Upper lobe of left lung (tissue), 6 donors: ENCODE data around the gene ADD1. TPM values are rescaled to one million over a fixed set of nuclear protein-coding genes. Genes with fewer than 3 reads are reported as not detected.
A peak's percentile ranks its signal among the peaks of the same experiment; 100 is the strongest.

Experiments
- ATAC-seq, 2 donors: fragments of 200-7000 bp; cut with Tn5 transposase; one replicate each; pipeline ENCODE4 v1.9.1; 2022; ENCODE audit warnings: mild to moderate bottlenecking in 2 of 2, moderate library complexity in 2 of 2; ENCODE audit not compliant: low FRiP score in 2 of 2
- DNase-seq, 2 donors: peaks; one replicate each; pipeline ENCODE4 v3.0.0-alpha.2; 2019 to 2020
- H3K27ac ChIP-seq, 4 donors: fragments of 200-600 bp; sonication (generic); one replicate each; pipeline ENCODE4 v1.5.1; 2016 to 2019
- H3K27me3 ChIP-seq, 4 donors: fragments of 200-600 bp; sonication (generic); one replicate each; pipeline ENCODE4 v1.5.1; 2017 to 2019
- H3K36me3 ChIP-seq, 4 donors: fragments of 200-600 bp; sonication (generic); one replicate each; pipeline ENCODE4 v1.5.1; 2016 to 2019
- H3K4me1 ChIP-seq, 4 donors: fragments of 200-600 bp; sonication (generic); one replicate each; pipeline ENCODE4 v1.5.1; 2018 to 2019
- H3K4me3 ChIP-seq, 4 donors: fragments of 200-600 bp; sonication (generic); one replicate each; pipeline ENCODE4 v1.5.1; 2017 to 2019; ENCODE audit warnings: mild to moderate bottlenecking in 2 of 4, moderate library complexity in 1 of 4
- H3K9me3 ChIP-seq, 4 donors: fragments of 200-600 bp; sonication (generic); one replicate each; pipeline ENCODE4 v1.5.1; 2018 to 2019
- CTCF ChIP-seq, 6 experiments: fragments of 450-650 bp in 4 of 6; fragments of 200-600 bp in 2 of 6; sonication (generic) in 2 of 6; IDR thresholded peaks; one replicate each; pipeline ENCODE4 v1.5.1; 2016 to 2019; ENCODE audit warnings: antibody characterized with exemption in 6 of 6
- EP300 ChIP-seq, 4 donors: sonication (generic); formaldehyde crosslinking; IDR thresholded peaks; one replicate each; pipeline ENCODE4 v1.5.1; 2017; ENCODE audit warnings: antibody characterized with exemption in 4 of 4, control low read depth in 2 of 4
- POLR2A ChIP-seq, 4 donors: fragments of 450-650 bp; IDR thresholded peaks; one replicate each; pipeline ENCODE4 v1.5.1; 2016 to 2017; ENCODE audit warnings: antibody characterized with exemption in 4 of 4, mild to moderate bottlenecking in 2 of 4
- POLR2AphosphoS5 ChIP-seq, 2 donors: sonication (generic); formaldehyde crosslinking; IDR thresholded peaks; one replicate each; pipeline ENCODE4 v1.5.1; 2017; ENCODE audit warnings: antibody characterized with exemption in 2 of 2
- WGBS, 2 donors: methylation state at CpG; one replicate each; pipeline ENCODE4 v1.1.5; 2017 to 2018; 5-methylcytosine and 5-hydroxymethylcytosine counted together
- total RNA-seq, 6 donors: library from RNA; depleted of rRNA in 4 of 6; stranded (reverse); fragments of >200 nt in 4 of 6; gene quantifications; one replicate each; pipeline versions ENCODE4 v1.1.0 to v1.2.1, GENCODE V29; 2016 to 2021
- donor health status: DM: no; HTN: no; CAD: no; lungs with moderate emphysema.
- donor health status: DM: no; HTN: yes; CAD: no; lungs with severe emphysema.

Gene ADD1
- total RNA-seq, 6 donors from 2014 or later, result 184 to 651 (median 290) TPM

DNA sequence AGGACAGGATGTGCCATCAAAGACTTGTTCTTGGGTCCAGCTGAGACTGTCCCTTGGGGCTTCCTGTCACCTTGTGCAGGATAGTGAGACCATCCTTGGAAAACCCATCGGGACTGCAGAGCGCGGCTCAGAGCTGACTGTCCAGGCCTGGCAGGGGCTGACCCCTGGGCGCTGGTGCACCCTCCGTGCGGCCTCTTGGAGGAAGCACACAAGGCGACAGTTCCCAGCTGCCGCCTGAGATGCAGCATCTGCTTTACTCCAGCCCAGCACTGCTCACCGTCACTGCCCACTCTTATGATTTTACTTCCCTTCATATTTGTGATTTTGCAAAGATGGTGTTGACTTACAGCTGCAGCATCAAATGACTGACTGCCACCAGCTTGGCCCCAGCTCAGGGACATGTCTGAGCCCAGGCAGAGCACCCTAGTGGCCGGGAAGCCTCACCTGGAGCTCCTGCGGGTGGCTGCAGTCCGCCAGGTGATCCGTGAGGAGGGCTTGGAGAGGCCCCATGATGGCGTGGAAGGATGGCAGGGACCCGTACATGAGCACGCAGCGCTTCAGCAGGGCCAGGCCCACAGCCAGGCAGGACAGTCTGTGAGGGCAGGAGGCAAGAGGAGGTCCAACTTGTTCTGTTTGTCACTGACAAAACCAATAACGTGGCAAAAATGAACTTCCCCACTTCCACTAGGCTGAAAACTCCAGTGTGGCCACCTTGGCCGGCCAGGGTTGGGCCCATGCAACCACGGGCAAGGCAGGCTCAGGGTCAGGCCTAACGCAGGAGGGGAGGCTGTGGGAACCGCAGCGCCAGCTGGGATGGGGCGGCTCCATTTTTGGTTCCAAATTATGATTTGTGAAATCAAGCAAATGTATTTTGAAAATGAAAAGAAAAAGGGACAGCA lies 97.7 kb downstream of the ADD1 start:
- Histone ChIP-seq H3K4me1 (peaks cover 6 to 17% (median 15%) of the 10 kb centered on the region in 4 donors), H3K27ac (peak overlapping the region in 2 of 4 donors; percentile 2 to 43), H3K27me3 (no peaks in the 10 kb centered on the region), H3K9me3 (no peaks in the 10 kb centered on the region), H3K36me3 (peaks cover 17 to 92% (median 71%) of the 10 kb centered on the region in 4 donors), H3K4me3 (no peak overlapping the region)
- DNase-seq (peak in 1 of 2 donors; percentile 19), ATAC-seq (no peak)
- no peak for TF ChIP-seq POLR2A (IDR thresholded peaks at IDR 0.05)
- no peak for TF ChIP-seq CTCF (IDR thresholded peaks at IDR 0.05)
- peak in 1 of 2 donors; percentile 45 for TF ChIP-seq POLR2AphosphoS5 (IDR thresholded peaks at IDR 0.05)
- no peak for TF ChIP-seq EP300 (IDR thresholded peaks at IDR 0.05)
- WGBS, 2 donors, result 88 to 92% methylated on average over 15 to 18 of the region's 24 CpGs

- ATAC-seq (no peak), DNase-seq (no peak)
- Histone ChIP-seq H3K27me3 (no peaks in the 10 kb centered on the region), H3K4me3 (no peak overlapping the region), H3K36me3 (peaks cover 23 to 98% (median 78%) of the 10 kb centered on the region in 4 donors), H3K27ac (peak overlapping the region in 3 of 4 donors; percentile 2 to 54 (median 32)), H3K4me1 (peaks cover under 1 to 10% (median 8%) of the 10 kb centered on the region in 4 donors), H3K9me3 (no peaks in the 10 kb centered on the region)
- TF ChIP-seq POLR2AphosphoS5 (IDR thresholded peaks at IDR 0.05), result no peak
- no peak for TF ChIP-seq POLR2A (IDR thresholded peaks at IDR 0.05)
- WGBS, 2 donors, result 88 to 93% methylated on average over 7 to 21 of the region's 21 CpGs
These were observed 98.4 kb downstream of the ADD1 start for GRCh38 chr4:2942037-2942531.

GRCh38 chr4:2942532-2943363 lies 99.1 kb downstream of the ADD1 start:
- ATAC-seq (peak; percentile 56), DNase-seq (peak in 1 of 2 donors; percentile 82)
- Histone ChIP-seq H3K27ac (peak overlapping the region in 3 of 4 donors; percentile 2 to 54 (median 32)), H3K4me3 (no peak overlapping the region), H3K36me3 (peaks cover 29 to 98% (median 83%) of the 10 kb centered on the region in 4 donors), H3K27me3 (no peaks in the 10 kb centered on the region), H3K9me3 (no peaks in the 10 kb centered on the region), H3K4me1 (peaks cover 0 to 6% (median 2%) of the 10 kb centered on the region in 4 donors)
- TF ChIP-seq POLR2AphosphoS5 (IDR thresholded peaks at IDR 0.05), result no peak
- TF ChIP-seq EP300 (IDR thresholded peaks at IDR 0.05), result no peak
- TF ChIP-seq CTCF (IDR thresholded peaks at IDR 0.05), result peak in 1 of 6 experiments; percentile 4
- no peak for TF ChIP-seq POLR2A (IDR thresholded peaks at IDR 0.05)
- WGBS, 2 donors, result 70 to 83% methylated on average over 24 to 30 of the region's 31 CpGs

DNA sequence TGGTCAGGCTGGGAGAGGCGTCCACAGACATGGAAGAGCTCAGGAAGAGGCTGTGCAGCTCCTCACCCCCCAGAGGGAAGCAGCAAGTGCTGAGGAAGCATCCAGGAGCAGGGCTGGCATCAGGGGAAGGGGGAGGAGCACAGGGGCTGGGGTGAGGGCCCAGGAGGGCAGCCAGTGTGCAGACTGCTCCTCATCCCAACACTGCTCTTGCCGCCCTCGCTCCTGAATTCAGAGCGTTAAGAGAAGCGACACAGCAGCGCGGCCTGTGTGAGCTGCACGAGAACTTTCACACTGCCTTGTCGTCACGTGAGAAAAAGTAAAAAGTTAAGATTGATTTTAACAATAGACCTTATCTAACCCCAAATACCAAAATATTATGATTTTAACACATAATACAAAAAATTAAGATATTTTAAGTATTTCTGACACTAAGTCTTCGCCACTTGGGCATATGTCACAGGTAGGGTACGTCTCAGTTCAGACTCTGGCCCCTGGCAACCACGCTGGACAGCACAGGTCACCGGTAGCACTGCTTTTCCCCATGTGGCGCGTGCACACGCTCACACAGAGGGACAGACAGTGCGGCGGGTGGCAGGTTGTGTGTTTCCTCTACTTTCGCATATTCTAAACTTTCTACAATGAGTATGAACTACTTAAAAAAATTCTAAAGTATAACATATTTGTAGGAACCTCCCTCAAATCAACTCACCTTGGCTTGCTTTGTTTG lies 99.9 kb downstream of the ADD1 start:
- WGBS, 2 donors, result 95 to 96% methylated on average over 19 to 20 of the region's 20 CpGs
- peaks cover 32 to 98% (median 81%) of the 10 kb centered on the region in 4 donors for H3K36me3 ChIP-seq
- no peak for DNase-seq

More for the DNA sequence above, 99.9 kb downstream of the ADD1 start:
- H3K27me3 ChIP-seq, result no peaks in the 10 kb centered on the region
- no peaks in the 10 kb centered on the region for H3K9me3 ChIP-seq
- H3K27ac ChIP-seq, result no peak overlapping the region
- H3K4me1 ChIP-seq, result peaks cover 0 to 3% (median 0%) of the 10 kb centered on the region in 4 donors
- TF ChIP-seq EP300 (IDR thresholded peaks at IDR 0.05) (no peak), POLR2AphosphoS5 (IDR thresholded peaks at IDR 0.05) (no peak), CTCF (IDR thresholded peaks at IDR 0.05) (no peak), POLR2A (IDR thresholded peaks at IDR 0.05) (no peak)
- H3K4me3 ChIP-seq, result no peak overlapping the region
- no peak for ATAC-seq
